Measurements from ENCODE around the gene SLC4A3.
"Not testable (repeated sequence)": the region's sequence is repeated elsewhere in the genome, so short reads cannot be mapped to it uniquely, and the experiment has no call there.

SLC4A3 gene

DNA sequence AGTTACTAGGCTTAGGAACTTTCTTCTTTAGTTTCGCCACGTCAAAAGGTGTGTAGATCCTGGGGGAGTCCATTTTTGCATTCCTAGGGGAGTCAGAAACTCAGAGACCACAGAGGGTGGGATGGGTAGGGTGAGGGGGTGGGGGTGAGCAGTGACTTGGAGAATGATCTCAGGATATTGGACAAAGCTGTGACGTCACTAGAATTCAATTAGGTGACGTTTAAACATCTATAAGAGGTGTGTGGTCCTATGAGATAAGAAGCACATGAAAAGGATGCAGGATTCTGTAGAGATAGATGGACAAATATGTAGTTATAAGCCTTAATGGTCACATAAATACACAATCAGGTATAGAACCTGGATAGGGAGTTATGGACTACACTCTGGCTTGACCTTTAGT lies 21.5 kb downstream of the SLC4A3 start:
- no peak for DNase-seq (ENCODE audit: low read depth)

DNA sequence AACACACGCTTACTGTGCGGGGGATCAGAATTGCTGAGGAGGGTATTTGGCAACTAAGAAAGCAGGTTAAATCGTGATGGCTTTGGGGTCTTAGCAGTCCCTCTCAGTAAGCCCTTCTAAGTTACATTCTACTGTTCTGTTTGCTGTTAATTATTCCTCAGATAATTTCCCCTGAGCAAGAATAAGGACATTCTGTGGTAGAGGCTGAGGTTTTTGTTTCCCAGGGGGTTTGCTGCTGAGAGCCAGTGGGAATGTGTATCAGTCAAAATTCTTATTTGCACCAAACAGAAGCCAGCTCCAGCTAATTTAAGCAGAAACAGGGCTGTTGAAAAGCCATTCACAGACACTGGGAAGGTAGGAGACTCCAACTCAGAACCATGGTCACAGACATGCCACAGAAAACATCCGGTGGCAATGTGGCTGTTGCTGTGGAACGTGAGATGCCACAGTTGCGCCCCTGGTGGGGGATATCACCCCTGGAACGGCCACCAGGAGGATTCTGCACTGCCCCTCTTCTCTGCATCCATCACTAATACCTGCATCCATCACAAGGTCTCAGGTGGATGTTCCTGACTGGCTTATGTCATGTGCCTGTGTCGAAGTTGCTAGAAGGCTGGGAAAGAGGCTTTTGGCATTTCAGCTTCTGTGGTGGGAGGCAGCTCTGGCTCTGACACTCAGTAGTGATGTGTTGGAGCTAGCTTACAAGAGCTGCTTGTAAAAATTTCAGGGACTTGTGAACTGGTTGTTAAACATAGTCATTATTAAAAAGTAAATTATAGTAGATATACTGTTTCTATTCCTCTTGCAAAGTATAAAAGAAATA lies 23.2 kb downstream of the SLC4A3 start:
- no peak for DNase-seq (ENCODE audit: low read depth)

DNA sequence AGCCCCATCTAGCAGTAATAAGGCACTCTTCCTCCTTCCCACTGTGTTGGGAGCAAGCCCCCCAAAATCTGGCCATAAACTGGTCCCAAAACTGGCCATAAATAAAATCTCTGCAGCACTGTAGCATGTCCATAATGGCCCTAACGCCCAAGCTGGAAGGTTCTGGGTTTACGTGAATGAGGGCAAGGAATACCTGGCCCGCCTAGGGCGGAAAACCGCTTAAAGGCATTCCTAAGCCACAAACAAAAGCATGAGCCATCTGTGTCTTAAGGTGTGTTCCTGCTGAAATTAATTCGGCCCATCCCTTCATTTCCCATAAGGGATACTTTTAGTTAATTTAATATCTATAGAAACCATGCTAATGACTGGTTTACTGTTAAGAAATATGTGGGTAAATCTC lies 24.2 kb downstream of the SLC4A3 start:
- DNase-seq (ENCODE audit: low read depth) = not testable (repeated sequence)

DNA sequence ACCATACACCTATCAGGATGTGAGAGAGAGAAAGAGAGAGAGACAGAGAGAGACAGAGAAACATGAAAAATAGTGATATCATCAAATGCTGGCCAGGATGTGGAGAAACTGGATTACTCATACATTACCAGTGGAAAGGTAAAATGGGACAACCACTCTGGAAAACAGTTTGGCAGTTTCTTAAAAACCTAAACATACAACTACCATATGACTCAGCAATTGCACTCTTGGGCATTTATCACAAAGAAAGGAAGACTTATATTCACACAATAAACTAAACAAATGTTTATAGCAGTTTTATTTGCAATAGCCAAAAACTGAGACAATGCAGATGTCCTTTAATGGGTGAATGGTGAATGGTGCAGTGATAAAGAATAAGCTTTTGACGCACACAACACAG lies 29.1 kb downstream of the SLC4A3 start:
- DNase-seq (ENCODE audit: low read depth) = peak; percentile 40

DNA sequence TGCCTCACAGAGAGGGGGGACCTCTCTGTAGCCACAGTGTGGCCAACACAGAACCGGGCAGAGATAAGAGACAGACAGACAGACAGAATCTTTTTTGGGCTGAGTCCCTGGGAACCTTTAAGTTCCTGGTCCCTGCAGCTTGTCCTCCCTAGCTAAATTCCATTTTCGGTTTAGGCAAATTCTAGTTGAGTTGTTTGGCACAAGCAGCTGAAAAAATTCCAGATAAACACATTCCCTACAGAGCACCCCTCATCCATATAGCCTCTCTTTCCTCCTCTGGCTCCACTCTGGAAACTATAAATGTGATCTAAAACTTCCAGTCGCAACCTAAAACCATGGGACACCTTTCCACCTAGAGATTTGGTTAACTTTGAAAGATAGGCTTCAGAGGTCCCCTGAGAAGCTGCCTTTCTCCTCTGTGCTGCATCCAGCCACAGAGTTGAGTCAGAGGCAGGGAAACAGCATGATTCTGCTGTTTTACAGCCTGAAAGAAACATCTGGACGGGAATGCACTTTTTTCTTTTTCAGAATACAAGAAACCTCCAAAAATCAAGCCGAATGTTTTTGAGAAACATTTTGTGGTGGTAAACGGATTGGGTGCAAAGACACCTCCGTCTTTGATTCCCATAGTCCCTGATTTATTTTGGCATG lies 30.9 kb downstream of the SLC4A3 start:
- DNase-seq (ENCODE audit: low read depth) = peak; percentile 45

DNA sequence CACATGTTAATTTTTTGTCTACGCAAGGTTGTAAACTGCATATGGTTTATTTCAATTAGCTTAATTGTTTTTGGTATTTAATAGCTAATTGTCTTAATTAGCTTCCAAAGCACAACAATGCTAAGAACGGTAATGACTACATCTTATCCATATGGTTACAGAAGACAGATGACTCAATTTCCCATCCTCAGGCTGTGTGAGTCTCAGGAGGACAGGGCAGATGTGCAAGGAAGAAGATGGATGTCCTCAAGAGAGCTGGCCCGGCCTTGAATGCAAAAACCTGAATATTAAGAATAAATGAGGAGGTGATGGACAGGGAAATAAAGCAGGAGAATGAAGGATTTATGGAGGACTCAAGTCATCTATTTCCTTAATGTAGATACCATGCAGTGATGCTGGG lies 31.4 kb downstream of the SLC4A3 start:
- no peak for DNase-seq (ENCODE audit: low read depth)

DNA sequence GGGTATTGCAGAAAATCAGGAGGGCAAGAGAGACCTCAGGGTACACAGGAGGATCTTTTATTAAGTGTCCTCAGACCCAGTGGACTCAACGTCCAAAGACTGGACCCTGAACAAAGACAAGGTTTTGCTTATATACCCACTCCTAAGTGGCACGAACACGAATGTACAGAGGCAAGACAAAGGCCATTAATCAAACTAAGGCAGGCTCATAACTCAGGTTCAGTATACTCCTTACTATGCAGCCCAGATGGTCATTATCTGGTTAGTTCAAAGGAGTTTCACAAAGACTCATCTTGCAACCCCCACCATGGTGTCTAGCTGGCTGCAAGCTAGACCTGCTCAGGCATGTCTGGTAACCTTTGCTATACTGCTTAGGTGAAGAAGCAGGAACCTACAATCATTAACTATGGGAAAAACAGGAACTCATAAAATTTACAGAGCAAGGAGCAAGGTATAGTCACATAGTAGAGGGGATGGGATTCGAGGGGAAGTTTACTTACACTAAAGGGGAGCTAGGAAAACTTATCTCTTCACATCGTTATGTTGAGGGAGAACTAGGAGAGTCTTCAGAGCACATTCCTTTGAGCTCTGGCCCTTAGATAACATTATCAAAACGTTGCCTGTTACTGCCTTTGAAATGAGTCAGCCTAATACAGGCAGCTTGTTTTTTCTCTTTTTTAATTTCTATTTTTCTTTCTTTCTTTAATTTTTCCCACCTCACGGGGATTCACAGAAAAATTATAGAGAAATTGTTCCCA lies 33.9 kb downstream of the SLC4A3 start:
- peak; percentile 86 for DNase-seq (ENCODE audit: low read depth)

DNA sequence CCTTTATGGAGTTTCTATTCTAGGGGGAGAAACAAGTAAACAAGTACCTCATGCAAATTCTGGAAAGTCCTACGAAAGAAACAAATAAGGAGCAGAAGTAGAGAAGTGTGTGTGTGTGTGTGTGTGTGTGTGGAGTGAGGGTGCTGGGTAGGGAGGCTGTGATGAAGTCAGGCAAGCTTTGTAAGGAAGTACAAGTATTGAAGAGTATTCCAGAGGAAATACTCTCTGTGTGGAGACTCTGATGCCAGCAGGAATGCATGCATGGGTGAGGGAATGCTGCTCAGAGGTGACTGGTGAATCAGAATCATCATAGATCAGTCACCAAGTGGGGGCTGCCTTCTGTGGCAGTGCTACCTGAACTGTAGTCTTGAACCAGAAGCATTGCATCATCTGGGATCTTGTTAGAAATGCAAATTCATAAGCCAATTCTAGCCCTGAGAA lies 34.5 kb downstream of the SLC4A3 start:
- peak; percentile 88 for DNase-seq (ENCODE audit: low read depth)

DNA sequence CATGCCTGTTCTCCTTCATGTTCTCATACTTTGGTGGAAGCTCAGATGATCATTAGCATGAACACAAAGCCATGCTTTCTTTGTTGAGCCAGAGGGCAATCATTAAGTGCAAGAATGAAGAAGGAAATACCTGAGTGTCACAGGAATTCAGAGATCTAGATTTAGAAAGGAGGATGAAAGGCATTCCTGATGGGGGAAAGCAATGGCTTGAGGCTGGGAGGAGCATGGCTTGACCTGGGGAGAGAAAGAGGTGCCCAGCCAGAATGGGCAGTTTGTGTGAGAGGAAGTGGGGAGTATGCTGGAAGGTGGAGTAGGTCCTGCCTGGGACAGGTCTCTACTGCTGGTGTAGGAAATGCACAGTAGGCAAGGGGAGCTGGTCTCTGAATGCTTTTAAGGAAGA lies 35.1 kb downstream of the SLC4A3 start:
- no peak for DNase-seq (ENCODE audit: low read depth)

DNA sequence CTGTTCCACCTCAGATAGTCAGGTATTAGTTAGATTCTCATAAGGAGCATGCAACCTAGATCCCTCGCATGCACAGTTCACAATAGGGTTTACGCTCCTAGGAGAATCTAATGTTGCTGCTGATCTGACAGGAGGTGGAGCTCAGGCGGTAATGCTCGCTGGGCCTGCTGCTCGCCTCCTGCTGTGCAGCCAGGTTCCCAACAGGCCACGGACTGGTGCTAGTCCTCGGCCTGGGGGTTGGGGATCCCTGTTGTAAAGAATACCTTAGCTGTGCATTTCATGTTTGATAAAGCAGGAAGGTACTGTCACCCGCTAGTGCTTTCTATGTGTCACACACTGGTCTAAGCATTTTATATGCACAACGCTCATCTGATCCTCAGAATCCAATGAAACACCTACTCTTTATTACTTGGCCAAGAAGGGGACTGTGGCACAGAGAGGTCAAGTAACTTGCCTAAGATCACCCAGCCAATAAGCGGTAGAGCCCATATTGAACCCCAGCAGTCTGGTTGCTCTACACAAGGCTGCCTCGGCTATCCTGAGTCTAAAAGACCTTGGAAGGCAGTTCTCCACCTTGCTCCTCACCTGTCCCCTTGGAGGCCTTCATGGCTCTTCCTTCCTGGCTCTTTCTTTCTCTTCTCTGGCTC lies 35.8 kb downstream of the SLC4A3 start:
- DNase-seq (ENCODE audit: low read depth) = no peak

DNA sequence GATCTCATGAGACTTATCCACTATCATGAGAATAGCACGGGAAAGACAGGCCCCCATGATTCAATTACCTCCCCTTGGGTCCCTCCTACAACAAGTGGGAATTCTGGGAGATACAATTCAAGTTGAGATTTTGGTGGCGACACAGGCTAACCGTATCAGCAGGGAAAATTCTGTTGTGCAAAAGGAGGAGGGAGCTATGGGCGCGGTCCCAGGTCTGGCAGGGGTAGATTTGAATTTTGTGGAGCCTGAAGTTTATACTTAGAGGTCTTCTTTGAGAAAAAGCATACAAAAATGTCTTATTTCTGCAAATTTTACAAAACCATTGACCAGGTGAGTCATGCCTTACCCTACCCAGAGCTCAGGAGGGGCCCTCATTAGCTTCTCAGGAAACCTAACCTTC lies 36.6 kb downstream of the SLC4A3 start:
- no peak for DNase-seq (ENCODE audit: low read depth)

DNA sequence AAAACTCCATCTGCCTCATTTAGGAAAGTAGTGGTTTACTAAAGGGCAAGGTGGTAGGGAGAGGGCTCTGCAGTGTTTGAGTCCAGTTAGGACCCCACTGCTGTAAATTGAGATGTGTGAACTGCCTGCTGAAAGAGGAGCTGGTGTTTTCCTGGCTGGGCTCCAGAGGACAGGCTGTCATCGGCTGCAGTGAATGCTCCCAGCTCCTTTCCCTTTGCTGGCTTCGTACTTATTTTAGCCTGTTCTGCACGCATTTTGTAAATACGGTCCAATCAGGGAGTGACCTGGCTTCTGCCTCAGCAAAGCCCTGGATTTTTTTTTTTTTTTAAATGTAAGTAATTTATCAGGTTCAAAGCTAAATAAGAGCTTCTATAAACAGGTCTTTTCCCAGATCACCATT lies 37.5 kb downstream of the SLC4A3 start:
- DNase-seq (ENCODE audit: low read depth) = peak; percentile 38

DNA sequence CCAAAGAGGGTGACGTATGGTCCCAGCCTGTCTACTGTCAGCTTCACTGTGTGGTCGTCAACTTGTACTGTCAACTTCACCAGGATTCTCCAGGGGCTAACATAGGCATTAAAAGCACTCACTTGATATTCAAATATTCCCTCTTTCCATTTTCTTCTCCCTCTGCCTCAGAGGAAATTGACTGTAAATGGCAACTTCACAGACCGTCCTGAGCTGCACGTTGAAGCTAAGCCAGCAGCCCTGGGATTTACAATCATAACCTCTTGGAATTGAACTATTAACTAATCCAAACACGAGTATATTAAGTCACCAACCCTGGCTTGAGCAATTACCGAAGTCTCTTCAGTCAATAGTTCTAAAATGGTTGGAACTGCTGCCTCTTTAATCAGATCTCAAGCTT lies 38.5 kb downstream of the SLC4A3 start:
- DNase-seq (ENCODE audit: low read depth) = no peak

DNA sequence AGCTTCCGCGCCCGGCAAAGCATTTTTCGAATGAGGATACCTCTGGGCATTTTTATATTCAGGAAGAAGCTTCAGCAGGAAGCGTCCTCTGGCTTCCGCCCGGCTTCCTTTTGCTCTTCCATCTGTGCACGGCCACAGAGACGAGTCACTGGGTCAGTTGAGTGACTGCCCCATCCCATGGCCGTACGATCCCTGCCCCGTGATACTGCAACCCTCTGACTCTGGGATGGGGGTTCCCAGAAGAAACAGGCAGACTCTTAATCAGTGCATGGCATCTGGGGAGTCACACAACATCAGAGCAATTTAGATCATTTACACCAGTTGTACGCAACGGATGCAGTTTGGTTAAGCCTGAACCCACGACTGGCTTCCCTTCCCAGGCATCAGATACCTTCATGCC lies 40.9 kb downstream of the SLC4A3 start:
- DNase-seq (ENCODE audit: low read depth) = no peak

DNA sequence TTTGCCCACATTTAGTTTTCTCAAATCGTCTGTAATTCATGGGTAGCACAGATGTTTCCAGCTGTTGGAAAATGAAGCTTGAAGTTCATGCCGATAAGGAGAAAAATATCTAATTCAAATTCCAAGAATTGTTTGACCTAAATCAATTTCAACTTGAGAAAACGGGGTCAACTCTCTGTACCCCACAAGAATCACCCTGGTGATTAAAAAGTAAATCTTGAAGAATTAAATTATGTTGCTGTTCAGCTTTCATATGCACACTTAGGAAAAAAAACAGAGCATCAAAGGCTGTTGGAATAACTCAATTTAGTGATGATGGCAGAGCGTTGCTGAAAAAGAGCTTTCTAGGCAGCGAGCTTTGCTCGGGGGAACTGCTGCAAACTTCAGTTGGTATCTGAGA lies 43.0 kb downstream of the SLC4A3 start:
- DNase-seq (ENCODE audit: low read depth) = no peak

DNA sequence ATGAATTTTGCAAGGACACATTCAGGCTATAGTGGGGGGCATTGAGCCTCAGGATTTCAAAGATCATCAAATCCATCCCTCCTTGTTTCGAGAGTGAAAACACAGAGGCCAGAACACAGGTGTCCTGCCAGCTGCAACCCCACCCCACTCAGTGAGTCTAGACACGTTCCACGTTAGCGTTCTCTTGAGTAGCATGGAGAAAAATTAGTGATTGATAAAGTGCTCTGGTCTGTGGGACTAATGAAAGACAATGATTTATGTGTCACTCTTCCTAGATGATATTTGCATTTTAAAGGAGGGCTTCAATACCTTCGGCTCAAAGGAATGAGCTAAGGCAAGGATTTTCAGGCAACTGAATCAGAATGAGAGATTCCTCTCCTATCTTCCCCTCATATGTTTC lies 43.8 kb downstream of the SLC4A3 start:
- no peak for DNase-seq (ENCODE audit: low read depth)

DNA sequence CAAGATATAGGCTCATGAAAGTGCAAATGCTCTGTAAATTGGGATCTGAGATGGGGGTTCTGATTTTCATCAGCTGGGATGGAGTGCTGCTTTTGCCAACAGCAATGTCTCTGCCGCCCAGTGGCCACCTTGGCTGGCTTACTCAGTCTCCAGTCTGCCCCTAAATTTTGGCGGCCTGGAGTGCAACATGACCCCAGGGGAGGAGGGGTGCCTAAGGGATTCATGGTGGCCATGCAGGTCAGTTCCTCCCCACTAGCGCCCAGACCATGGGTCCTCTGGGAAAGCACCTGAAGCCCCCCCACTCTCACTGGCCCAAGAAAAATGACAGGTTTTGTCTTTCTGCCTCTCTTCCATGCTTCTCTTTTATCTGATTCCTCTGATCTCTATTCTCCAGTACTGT lies 45.0 kb downstream of the SLC4A3 start:
- no peak for DNase-seq (ENCODE audit: low read depth)

DNA sequence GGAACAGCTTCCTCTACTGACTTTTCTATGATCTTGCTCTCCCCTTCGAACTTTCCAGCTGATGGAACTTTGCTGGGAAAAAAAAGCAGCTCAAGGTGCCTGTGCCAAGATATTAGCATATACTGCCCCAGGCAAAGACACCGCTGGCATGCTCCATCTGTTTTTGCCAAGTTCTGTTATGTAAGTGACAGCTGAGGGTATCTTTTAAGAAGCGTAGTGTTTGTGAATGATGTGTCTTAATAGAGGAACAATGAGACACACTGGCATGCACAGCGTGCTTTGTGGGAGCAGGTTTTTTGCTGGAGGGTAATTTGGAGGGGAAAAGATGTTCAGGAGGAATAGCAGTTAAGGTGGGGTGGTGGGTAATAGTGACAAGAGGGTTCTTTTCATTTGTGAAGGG lies 47.8 kb downstream of the SLC4A3 start:
- DNase-seq (ENCODE audit: low read depth) = no peak

DNA sequence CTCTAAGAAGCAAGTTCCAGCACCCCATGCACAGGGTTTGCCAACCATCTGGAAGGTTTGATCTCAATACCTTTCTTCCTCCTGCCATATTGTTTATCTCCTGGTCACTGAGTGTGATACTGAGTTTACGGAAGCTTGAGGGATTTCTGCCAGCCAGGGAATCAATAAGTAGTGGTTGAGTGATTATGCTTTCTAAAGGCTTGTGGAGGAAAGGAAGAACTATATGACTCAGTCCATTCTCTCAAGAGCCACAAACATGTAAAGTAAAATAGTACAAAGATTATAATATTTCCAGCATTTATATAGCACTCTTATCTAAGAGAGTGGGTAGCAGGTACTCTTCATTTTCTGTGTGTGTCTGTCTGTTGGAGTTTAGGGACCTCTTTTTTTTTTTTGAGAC lies 49.2 kb downstream of the SLC4A3 start:
- no peak for DNase-seq (ENCODE audit: low read depth)

DNA sequence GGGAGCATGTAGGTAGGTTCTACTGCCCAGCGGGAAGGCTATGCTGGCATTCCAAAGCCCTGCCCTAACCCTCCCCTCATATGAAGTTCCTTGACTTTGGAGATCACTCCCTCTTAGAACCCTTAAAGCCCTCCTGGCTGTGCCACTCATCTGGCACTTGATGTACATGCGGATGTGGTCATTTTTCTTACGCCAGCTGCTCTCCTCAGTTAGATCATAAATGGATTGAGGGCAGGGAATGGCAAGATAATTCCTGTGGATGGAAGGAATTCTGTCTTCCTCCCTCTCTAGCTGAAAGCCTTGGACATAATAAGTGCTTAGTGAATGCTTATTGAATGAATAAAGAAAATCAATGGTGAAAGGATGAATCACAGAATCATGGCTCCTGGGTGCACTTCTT lies 51.6 kb downstream of the SLC4A3 start:
- no peak for DNase-seq (ENCODE audit: low read depth)

DNA sequence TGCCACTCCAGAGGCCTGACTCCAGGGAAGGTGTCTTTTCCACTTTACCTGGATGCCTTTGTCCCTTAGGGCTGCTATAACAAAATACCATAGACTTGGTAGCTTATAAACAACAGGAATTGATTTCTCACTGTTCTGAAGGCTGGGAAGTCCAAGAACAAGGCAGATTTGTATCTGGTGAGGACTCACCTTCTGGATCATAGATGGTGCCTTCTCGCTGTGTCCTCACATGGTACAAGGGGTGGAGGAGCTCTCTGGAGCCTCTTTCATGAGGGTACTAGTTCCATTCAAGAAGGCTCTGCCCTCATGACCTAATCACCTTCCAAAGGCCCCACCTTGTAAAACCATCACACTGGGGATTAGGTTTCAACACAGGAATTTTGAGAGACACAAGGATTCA lies 52.1 kb downstream of the SLC4A3 start:
- no peak for DNase-seq (ENCODE audit: low read depth)

DNA sequence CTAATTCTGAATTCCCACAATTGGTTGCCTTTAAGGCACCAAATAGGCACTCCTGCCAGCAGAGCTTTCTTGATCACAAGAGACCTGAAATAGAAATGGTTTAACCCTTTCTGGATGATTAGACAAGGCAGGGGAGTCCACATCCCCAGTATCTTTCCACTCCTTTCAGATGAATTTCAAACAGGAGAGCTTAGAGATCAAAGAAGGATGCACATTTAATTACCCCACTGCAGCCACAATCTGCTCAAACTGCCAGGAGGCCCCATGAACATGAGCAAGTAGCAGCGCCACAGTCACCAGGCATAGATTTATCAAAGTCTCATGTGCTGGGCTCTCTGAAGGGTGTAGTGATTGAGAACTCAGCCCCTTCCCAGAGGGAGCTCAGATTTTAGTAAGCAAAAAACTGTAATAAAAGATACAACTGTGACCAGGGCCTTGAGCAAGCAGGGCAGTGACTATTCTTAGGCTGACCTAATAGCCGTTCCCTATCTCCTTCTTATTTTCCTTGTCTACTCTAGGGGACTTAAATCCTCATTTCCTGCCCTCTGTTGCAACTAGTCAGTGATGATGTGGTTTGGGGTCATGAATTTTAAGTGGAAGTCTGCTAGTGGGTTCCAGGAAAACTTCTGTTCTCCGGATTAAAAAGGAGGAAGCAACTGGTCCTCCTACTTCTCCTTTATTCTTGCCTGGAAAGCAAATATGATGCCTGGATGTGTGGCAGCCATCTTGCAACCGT lies 53.7 kb downstream of the SLC4A3 start:
- peak; percentile 45 for DNase-seq (ENCODE audit: low read depth)

Data from amniotic epithelial cell (primary cell).